Measurements from ENCODE around the gene FMN2. TPM values are rescaled to one million over a fixed set of nuclear protein-coding genes. Genes with fewer than 3 reads are reported as not detected.

Gene FMN2
- total RNA-seq, 1 experiment from 2014 or later = 5.3 TPM

- Mint-ChIP-seq H3K27me3 (ENCODE audit: insufficient read depth, unreplicated experiment) (no peaks in the 10 kb centered on the region), H3K9me3 (ENCODE audit: unreplicated experiment) (peaks cover 16% of the 10 kb centered on the region), H3K36me3 (ENCODE audit: insufficient read depth, unreplicated experiment) (no peaks in the 10 kb centered on the region), H3K4me3 (ENCODE audit: unreplicated experiment) (peak overlapping the region; percentile 5), H3K27ac (ENCODE audit: low read depth, unreplicated experiment) (peak overlapping the region; percentile 85), H3K4me1 (ENCODE audit: insufficient read depth, unreplicated experiment) (peaks cover 31% of the 10 kb centered on the region)
- intact Hi-C loops (cut with micrococcal nuclease) = loop anchor here (1.0 to 5.0 kb wide), 4 partner anchors 28 to 194 kb away; no protein-coding TSS in a partner anchor
- ChIA-PET CTCF (interaction anchor here (0.6 to 1.3 kb wide), 6 partner anchors 97 to 1460 kb away, joined by 3 to 4 read pairs (median 3); no protein-coding TSS in a partner anchor), POLR2A (interaction anchor here (0.7 to 3.1 kb wide), 13 partner anchors 9 to 92 kb away, joined by 3 to 29 read pairs (median 3); no protein-coding TSS in a partner anchor)
- TF ChIP-seq CTCF (IDR thresholded peaks at IDR 0.05; ENCODE audit: unreplicated experiment) = no peak
- DNase-seq (ENCODE audit: unreplicated experiment) = peak; percentile 99
- BruUV-seq (replicated peaks) = no TSS peak
These were observed 294.6 kb downstream of the FMN2 start for GRCh38 chr1:240385985-240386978.

- no peak for TF ChIP-seq CTCF (IDR thresholded peaks at IDR 0.05; ENCODE audit: unreplicated experiment)
- CTCF ChIA-PET = interaction anchor here (0.6 to 1.8 kb wide), 4 partner anchors 12 to 223 kb away, joined by 3 to 7 read pairs (median 4); no protein-coding TSS in a partner anchor
- no peak for DNase-seq (ENCODE audit: unreplicated experiment)
- Mint-ChIP-seq H3K27me3 (ENCODE audit: insufficient read depth, unreplicated experiment) (no peaks in the 10 kb centered on the region), H3K36me3 (ENCODE audit: insufficient read depth, unreplicated experiment) (no peaks in the 10 kb centered on the region), H3K9me3 (ENCODE audit: unreplicated experiment) (peaks cover 16% of the 10 kb centered on the region), H3K27ac (ENCODE audit: low read depth, unreplicated experiment) (peak overlapping the region; percentile 85), H3K4me1 (ENCODE audit: insufficient read depth, unreplicated experiment) (peaks cover 35% of the 10 kb centered on the region), H3K4me3 (ENCODE audit: unreplicated experiment) (no peak overlapping the region)
- BruUV-seq (replicated peaks) = no TSS peak
- intact Hi-C loops (cut with micrococcal nuclease) = loop anchor here (5.0 kb wide), 3 partner anchors 75 to 195 kb away; no protein-coding TSS in a partner anchor
- POLR2A ChIA-PET = interaction anchor here (0.7 to 3.1 kb wide), 9 partner anchors 8 to 143 kb away, joined by 3 to 29 read pairs (median 3); no protein-coding TSS in a partner anchor
These were observed 295.4 kb downstream of the FMN2 start for GRCh38 chr1:240387051-240387450.

DNA sequence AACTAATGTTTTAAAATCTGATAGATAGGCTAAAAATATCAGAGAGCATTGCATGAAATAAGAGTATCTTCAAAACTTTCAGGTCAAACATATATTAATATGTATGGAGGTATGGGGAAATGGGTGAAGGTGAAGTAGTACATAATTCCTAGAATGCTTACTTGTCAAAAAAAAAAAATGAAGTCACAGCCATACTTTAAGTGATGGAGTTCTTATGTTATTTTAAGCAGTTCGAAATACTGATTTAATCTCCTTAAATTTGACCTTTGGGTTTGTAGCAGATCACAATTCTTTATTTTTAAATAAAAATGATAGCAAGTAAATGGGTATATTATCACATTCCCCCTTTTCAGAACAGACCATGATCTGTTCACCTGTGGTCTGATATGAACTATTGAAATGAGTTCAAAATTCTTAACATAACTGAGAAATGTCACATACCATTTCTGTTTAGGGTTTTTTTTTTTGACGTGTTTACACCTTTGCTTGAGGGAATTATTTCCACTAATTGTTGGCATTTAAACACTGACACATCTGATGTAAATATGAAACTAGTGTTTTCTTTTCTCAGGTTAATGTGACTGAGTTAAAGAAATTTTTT lies 300.1 kb downstream of the FMN2 start:
- H3K9me3 Mint-ChIP-seq (ENCODE audit: unreplicated experiment) = no peaks in the 10 kb centered on the region

More for the DNA sequence above, 300.1 kb downstream of the FMN2 start:
- POLR2A ChIA-PET = no interaction called here
- Mint-ChIP-seq H3K27me3 (ENCODE audit: insufficient read depth, unreplicated experiment) (no peaks in the 10 kb centered on the region), H3K4me3 (ENCODE audit: unreplicated experiment) (no peak overlapping the region), H3K4me1 (ENCODE audit: insufficient read depth, unreplicated experiment) (peaks cover 29% of the 10 kb centered on the region), H3K27ac (ENCODE audit: low read depth, unreplicated experiment) (no peak overlapping the region), H3K36me3 (ENCODE audit: insufficient read depth, unreplicated experiment) (no peaks in the 10 kb centered on the region)
- no TSS peak for BruUV-seq (replicated peaks)
- no peak for DNase-seq (ENCODE audit: unreplicated experiment)
- CTCF ChIA-PET = interaction anchor here (0.7 kb wide), 1 partner anchor 18 kb away, joined by 3 read pairs; no protein-coding TSS in a partner anchor
- TF ChIP-seq CTCF (IDR thresholded peaks at IDR 0.05; ENCODE audit: unreplicated experiment) = no peak
- intact Hi-C loops (cut with micrococcal nuclease) = no loop called here
